Measurements from ENCODE around the gene RYR1.

GRCh38 chr19:38458991-38459390, 25.5 kb downstream of the RYR1 start:
- no peak for TF ChIP-seq CTCF (conservative IDR thresholded peaks at IDR 0.05)
- no peak for TF ChIP-seq ZFX (IDR thresholded peaks at IDR 0.05)

Data from C4-2B (cell line).